ENCODE measurements around the gene ANAPC2. TPM values are rescaled to one million over a fixed set of nuclear protein-coding genes. Genes with fewer than 3 reads are reported as not detected.
A peak's percentile ranks its signal among the peaks of the same experiment; 100 is the strongest.

ANAPC2 gene
- total RNA-seq, 1 donor from 2014 or later, result 74.5 TPM

GRCh38 chr9:137215196-137215986, 27.0 kb upstream of the ANAPC2 start:
- DNase-seq (ENCODE audit: low spot score), result no peak

DNA sequence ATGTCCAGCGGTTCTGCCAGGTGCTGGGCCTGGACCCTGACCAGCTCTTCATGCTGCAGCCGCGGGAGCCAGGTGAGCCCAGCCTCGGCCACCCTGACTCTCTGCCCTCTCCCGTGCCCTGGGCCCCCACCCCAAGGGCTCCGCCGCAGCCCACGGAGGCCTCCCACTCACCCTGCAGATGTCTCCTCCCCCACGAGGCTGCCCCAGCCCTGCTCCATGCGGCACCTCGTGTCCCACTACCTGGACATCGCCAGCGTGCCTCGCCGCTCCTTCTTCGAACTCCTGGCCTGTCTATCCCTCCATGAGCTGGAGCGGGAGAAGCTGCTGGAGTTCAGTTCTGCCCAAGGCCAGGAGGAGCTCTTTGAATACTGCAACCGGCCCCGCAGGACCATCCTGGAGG, 26.3 kb upstream of the ANAPC2 start:
- no peak for DNase-seq (ENCODE audit: low spot score)

DNA sequence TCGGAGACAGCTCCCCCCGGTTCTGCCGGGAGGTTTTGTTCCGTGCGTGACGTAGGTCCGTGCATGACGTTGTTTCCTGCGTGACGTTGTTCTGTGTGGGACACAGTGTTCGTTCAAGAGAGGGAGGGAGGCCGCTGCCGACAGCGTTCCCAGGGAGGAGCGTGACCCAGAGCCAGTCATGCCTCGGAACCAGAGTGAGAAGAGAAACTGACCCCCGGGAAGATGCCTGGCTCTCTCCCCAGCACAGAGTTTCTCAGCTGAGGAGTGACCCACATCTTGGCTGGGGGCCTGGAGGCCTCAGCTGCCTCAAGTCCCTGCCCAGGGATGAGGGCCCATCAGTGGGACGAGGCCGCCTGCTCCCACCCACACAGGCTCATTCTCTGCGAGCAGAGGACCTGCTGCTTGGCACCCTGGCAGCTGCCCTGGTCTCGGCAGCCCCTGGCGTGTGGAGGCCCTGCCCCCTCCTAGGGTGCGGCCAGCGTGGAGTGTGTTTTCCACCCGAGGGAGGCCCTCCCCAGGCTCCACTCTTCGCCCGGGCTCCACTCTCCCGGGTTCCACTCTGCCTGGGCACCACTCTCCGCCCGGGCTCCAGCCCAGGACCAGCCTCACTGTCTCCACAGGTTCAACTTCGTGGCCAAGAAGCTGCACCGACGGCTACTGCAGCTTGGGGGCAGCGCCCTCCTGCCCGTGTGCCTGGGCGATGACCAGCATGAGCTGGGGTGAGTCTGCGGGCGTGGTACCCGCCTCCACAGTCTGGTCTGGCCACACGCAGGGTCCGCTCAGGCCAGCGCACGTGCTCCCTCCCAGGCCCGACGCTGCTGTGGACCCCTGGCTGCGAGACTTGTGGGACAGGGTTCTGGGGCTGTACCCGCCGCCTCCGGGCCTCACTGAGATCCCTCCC, 25.1 kb upstream of the ANAPC2 start:
- no peak for DNase-seq (ENCODE audit: low spot score)

DNA sequence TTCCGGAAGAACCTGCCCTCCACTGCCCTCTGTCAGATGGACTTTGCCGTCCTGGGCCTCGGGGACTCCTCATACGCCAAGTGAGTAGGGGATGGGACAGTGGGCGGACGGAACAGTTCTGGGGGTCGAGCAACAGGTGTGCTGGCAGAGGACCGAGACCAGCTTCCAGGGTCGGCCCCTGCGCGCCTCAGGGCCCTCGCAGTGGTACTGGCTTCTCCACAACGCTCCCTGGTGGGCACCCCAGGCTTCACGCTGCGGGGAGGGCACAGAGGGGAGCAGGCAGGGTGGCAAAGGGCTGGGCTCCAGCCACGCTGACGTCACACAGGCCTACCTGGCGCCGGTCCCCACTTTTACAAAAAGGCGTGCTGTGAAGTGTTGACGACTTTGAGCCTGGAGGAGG, 24.2 kb upstream of the ANAPC2 start:
- DNase-seq (ENCODE audit: low spot score), result no peak

GRCh38 chr9:137211532-137211931, 23.2 kb upstream of the ANAPC2 start:
- DNase-seq (ENCODE audit: low spot score), result no peak

DNA sequence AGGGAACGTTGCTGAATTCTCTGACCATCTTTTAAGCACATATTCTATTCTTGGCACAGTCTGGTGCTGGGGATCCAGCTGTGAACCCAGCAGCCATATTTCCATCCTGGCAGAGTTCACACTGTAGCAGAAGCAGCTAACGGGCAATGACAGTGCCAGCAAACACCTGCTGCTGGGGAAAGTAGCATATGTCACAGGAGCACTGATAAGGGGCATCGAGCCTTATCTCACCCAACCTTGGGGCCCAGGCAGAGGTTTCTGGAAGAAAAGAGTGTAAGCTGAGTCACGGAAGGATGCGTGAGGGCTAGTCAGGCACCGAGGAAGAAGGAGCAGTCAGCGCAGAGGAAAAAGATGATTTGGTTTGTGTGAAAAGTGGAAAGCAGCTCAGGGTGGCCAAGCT, 18.2 kb upstream of the ANAPC2 start:
- DNase-seq (ENCODE audit: low spot score), result no peak

DNA sequence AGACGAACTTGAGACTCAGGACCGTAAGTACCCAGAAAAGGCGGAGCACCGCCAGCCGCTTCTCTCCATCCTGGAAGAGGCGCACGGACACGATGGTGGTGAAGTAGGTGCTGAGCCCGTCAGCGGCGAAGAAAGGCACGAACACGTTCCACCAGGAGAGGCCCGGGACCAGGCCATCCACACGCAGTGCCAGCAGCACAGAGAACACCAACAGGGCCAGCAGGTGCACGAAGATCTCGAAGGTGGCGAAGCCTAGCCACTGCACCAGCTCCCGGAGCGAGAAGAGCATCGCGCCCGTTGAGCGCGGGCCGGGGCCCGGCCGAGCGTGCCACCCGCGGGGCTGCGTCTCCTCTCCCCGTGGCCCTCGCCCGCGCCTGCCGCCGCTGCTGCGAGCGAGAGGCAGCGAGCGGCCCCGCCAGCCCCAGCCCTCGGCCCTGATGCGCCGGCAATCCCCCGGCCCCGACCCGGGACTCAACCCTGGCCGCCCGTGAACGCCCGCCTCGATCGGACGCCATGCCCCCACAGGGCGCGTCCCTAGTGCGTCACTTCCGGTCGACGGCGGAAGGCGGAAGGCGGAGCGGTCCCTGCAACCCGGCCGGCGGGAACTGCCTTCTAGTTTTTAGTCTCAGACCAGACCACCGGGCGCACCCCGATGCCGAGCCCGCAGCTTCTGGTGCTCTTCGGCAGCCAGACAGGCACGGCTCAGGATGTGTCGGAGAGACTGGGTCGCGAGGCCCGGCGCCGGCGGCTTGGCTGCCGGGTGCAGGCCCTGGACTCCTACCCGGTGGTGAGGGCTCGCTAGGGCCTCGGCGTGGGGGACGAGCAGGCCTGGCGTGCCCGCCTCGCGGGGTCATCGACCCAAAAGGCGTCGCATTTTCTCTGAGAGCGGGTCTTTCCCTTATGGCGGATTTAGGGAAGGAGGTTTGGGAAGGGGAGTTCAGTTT, 17.0 kb upstream of the ANAPC2 start, which contains the start of the genes NDOR1 and TMEM203:
NDOR1 (plus strand) TSS at position 575 of the 944 bp plus-strand sequence; CDS start at position 653, 78 bp downstream.
TMEM203 (minus strand) TSS at position 523 of the 944 bp plus-strand sequence; CDS start at position 289, 234 bp downstream.
- peak; percentile 92 for DNase-seq (ENCODE audit: low spot score)

DNA sequence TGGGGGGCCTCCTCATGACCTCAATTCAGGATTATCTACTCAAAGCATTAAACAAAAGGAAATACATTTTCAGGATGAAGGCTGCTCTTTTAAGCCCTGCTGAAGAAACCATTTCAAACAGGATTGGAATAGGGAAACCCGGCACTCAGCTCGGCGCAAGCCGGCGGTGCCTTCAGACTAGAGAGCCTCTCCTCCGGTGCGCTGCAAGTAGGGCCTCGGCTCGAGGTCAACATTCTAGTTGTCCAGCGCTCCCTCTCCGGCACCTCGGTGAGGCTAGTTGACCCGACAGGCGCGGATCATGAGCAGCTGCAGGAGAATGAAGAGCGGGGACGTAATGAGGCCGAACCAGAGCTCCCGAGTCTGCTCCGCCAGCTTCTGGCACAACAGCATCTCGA, 16.4 kb upstream of the ANAPC2 start:
- DNase-seq (ENCODE audit: low spot score), result no peak

GRCh38 chr9:137202966-137203365, 14.6 kb upstream of the ANAPC2 start:
- DNase-seq (ENCODE audit: low spot score), result no peak

GRCh38 chr9:137201205-137201868, 13.0 kb upstream of the ANAPC2 start:
- DNase-seq (ENCODE audit: low spot score), result no peak

DNA sequence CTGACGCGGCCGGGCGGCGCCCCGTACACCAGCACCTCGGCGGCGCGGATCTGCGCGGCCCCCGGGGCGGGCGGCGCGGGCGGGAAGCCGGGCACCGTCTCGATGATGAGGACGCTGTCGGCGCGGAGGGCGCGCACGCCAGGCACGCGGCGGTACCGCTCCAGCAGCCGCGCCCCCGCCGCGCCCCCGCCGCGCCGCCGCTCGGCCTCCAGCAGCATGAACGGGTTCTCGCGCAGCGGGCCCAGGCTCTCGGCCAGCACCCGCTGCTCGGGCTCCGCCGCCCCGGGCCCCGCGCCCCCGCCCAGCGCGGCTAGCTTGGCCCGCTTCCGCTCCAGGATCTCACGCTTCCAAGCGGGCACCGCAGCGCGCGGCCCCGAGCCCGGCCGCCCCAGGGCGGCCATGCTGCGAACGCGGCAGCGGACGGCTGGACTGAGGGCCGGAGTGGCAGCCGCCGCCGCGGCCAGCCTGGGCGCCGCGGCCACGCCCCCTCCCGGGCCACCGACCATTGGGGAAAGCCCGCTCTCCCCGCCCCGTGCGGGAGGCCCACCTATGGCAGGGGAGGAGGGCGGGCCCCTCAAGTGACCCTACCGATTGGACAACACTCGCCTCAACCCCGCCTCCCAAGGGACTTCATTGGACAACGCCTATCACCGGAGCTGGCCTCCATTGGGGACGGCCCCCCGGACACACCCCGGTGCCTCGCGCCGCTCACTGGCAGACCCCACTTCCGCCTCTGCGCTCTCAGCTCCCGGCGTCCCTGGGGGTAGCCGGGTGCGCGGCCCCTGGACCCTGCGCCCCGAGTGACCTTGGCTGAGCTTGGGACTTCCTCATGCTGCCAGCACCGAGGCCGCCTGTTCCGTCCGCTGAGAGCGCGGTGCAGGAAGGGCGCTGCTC, 12.2 kb upstream of the ANAPC2 start, which contains the start of gene TPRN:
TPRN (minus strand) TSS at position 431 of the 894 bp plus-strand sequence; CDS start at position 401, 30 bp downstream.
- DNase-seq (ENCODE audit: low spot score), result peak; percentile 99

- DNase-seq (ENCODE audit: low spot score), result no peak
Measured at GRCh38 chr9:137199411-137200121, 11.2 kb upstream of the ANAPC2 start.

- DNase-seq (ENCODE audit: low spot score), result no peak
Measured at GRCh38 chr9:137198902-137199283, 10.5 kb upstream of the ANAPC2 start.

GRCh38 chr9:137198051-137198901, 9.9 kb upstream of the ANAPC2 start:
- DNase-seq (ENCODE audit: low spot score), result no peak

DNA sequence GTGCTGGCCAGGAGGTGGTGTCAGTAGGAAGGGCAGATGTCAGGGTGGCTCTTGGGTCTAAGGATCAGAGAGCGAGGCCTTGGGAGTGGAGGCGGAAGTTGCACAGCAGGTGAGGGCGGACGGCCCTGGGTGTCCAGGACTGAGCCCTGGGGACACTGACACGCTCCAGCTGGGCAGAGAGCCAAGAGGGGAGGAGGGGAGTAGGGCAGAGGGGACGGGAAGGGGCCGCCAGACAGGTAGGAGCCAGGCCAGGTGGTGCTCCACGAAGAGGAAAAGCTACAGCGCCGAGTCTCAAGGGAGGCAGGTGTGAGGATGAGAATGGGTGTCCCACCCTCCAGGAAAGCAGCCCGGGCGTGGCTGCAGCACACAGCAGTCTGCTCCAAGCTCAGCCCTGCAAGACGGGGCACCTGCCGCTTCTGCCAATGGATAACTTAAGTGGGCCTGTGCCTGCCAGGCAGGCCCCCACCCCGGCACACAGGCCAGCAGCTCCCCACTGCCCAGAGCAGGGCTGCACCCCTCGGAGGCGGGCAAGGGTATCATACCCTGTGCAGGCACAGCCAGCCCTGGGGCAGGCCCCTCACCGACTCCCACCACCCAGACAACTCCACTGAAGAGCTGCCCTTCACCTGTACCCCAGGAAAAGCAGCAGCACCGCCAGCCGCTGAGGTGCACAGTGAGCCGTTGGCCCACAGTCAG, 7.3 kb upstream of the ANAPC2 start:
- DNase-seq (ENCODE audit: low spot score), result peak; percentile 78

DNA sequence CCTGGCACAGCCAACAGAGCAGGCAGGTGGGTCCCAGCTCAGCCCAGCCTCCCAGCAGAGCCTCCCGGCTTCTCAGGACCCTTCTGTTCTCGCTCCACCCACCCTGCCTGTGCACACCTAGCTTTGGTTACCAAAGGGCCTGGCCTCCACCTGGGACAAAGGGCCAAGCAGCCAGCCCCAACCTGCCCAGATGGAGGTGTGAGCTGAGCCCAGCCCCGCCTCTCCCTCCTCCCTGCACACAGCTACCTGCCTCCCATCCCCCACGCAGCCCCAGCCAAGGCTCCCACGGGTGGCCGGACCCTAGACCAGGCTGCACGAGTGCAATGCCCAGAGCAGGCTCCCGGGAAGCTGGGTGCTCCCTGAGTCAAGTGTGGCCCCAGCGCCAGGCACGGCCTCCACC, 6.5 kb upstream of the ANAPC2 start:
- peak; percentile 85 for DNase-seq (ENCODE audit: low spot score)

- no peak for DNase-seq (ENCODE audit: low spot score)
Measured at GRCh38 chr9:137194388-137194787, 6.0 kb upstream of the ANAPC2 start.

All from ureter (tissue), 1 donor.